Measurements from ENCODE around the gene CFAP298. TPM values are rescaled to one million over a fixed set of nuclear protein-coding genes. Genes with fewer than 3 reads are reported as not detected.

The CFAP298 gene
- total RNA-seq, 4 donors from 2014 or later = 9.7 to 45.3 (median 27.4) TPM

GRCh38 chr21:32587120-32587519 is 25.1 kb downstream of the CFAP298 start:
- no peaks in the 10 kb centered on the region for H3K27me3 ChIP-seq
- no peak for DNase-seq

GRCh38 chr21:32585970-32586369 is 26.2 kb downstream of the CFAP298 start:
- Histone ChIP-seq H3K4me3 (no peak overlapping the region), H3K27ac (no peak overlapping the region), H3K4me1 (no peaks in the 10 kb centered on the region), H3K9me3 (no peaks in the 10 kb centered on the region), H3K36me3 (no peaks in the 10 kb centered on the region), H3K27me3 (no peaks in the 10 kb centered on the region)
- TF ChIP-seq POLR2A (IDR thresholded peaks at IDR 0.05) = no peak
- TF ChIP-seq CTCF (IDR thresholded peaks at IDR 0.05) = no peak
- intact Hi-C loops (cut with DNase I; ENCODE audit: low total_unique reads) = no loop called here
- no peak for DNase-seq

More at GRCh38 chr21:32587120-32587519, 25.1 kb downstream of the CFAP298 start:
- no peaks in the 10 kb centered on the region for H3K9me3 ChIP-seq
- intact Hi-C loops (cut with DNase I; ENCODE audit: low total_unique reads) = no loop called here
- no peaks in the 10 kb centered on the region for H3K4me1 ChIP-seq
- no peak overlapping the region for H3K27ac ChIP-seq
- no peaks in the 10 kb centered on the region for H3K36me3 ChIP-seq
- no peak overlapping the region for H3K4me3 ChIP-seq
- TF ChIP-seq POLR2A (IDR thresholded peaks at IDR 0.05) (no peak), CTCF (IDR thresholded peaks at IDR 0.05) (no peak)

DNA sequence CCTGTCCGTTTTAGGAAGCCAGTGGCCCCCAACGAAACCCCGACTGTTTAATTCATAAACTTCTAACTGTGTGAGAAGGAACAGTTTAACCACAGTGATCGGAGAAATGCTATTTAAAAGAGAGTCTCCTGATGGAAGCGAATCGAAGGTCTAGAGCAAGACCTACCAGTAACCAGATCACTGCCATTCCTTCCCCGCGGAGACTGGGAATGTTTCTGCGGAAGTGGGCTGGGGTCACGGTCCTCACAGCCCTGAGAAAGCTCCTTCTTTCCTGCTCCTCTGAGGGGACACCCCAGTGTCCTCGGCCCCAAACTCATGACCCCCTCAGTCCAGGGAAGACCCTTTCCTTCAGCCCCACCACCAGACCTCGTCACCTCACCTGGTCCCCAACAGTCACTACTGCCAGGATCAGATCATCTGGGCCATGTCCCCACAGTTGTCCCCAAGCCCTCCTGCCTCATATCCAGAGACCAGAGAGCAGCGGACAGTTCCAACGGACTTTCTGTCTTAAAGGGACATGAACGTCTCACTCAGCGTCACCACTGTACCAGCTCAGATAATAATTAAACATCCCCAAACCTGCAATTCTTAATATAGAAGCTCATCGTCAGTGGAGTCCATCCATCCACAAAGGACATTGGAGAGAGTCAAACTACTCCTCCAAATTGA is 27.0 kb downstream of the CFAP298 start, which contains the start of gene TCP10L:
TSS of gene TCP10L (minus strand) at position 482 of the 669 bp plus-strand sequence. CDS start 1,219 bp downstream, outside the sequence.
- no peak for DNase-seq
- H3K4me3 ChIP-seq = no peak within 1 kb of the TSS
- no peaks in the 10 kb centered on the region for H3K27me3 ChIP-seq
- intact Hi-C loops (cut with DNase I; ENCODE audit: low total_unique reads) = no loop called here
- H3K9me3 ChIP-seq = no peaks in the 10 kb centered on the region
- no peaks in the 10 kb centered on the region for H3K4me1 ChIP-seq
- TF ChIP-seq POLR2A (IDR thresholded peaks at IDR 0.05) = no peak
- no peak for TF ChIP-seq CTCF (IDR thresholded peaks at IDR 0.05)
- no peak within 1 kb of the TSS for H3K27ac ChIP-seq
- no peaks in the 10 kb centered on the region for H3K36me3 ChIP-seq

DNA sequence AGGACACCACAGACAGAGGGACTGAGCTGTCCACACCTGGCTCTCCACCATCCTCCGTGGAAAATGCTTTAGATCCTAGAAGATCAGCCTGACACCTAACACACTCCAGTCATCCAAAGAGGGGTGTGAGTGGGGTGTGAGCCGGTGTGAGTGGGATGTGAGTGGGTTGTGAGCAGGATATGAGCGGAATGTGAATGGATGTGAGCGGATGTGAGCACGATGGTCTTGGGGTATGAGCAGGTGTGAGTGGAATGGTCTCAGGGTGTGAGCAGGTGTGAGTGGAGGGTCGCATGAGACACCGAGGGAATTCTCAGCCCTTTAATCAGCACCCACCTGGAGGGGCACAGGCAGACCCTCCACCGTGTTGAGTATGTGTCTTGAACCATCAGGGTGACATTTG is 27.7 kb downstream of the CFAP298 start:
- no peaks in the 10 kb centered on the region for H3K36me3 ChIP-seq
- H3K9me3 ChIP-seq = no peaks in the 10 kb centered on the region
- intact Hi-C loops (cut with DNase I; ENCODE audit: low total_unique reads) = no loop called here
- no peaks in the 10 kb centered on the region for H3K27me3 ChIP-seq
- no peak overlapping the region for H3K27ac ChIP-seq
- DNase-seq = no peak
- H3K4me1 ChIP-seq = no peaks in the 10 kb centered on the region
- no peak for TF ChIP-seq POLR2A (IDR thresholded peaks at IDR 0.05)
- TF ChIP-seq CTCF (IDR thresholded peaks at IDR 0.05) = no peak
- H3K4me3 ChIP-seq = no peak overlapping the region

- TF ChIP-seq POLR2A (IDR thresholded peaks at IDR 0.05) (no peak), CTCF (IDR thresholded peaks at IDR 0.05) (no peak)
- H3K36me3 ChIP-seq = no peaks in the 10 kb centered on the region
- no peaks in the 10 kb centered on the region for H3K27me3 ChIP-seq
- no peak for DNase-seq
- no peaks in the 10 kb centered on the region for H3K9me3 ChIP-seq
- intact Hi-C loops (cut with DNase I; ENCODE audit: low total_unique reads) = no loop called here
- no peak overlapping the region for H3K27ac ChIP-seq
- no peaks in the 10 kb centered on the region for H3K4me1 ChIP-seq
- no peak overlapping the region for H3K4me3 ChIP-seq
These were observed 30.4 kb downstream of the CFAP298 start for GRCh38 chr21:32581732-32582131.

Measured in uterus (tissue), 4 donors.